H1 (cell line): Measurements from ENCODE around the gene PRSS12. TPM values are rescaled to one million over a fixed set of nuclear protein-coding genes. Genes with fewer than 3 reads are reported as not detected.
"Not testable (repeated sequence)": the region's sequence is repeated elsewhere in the genome, so short reads cannot be mapped to it uniquely, and the experiment has no call there.

ENCODE experiments used
- CTCF ChIA-PET: fragments of 300-600 bp; sonication (Branson Sonifier 250); formaldehyde crosslinking; loops from one replicate; lab custom pipeline; 2021; ENCODE audit not compliant: partially characterized antibody; lab: Charles Lee
- POLR2A ChIA-PET: fragments of 300-600 bp; sonication (Branson Sonifier 250); formaldehyde crosslinking; loops from one replicate; lab custom pipeline; 2021; ENCODE audit warnings: inconsistent platforms; ENCODE audit not compliant: partially characterized antibody; lab: Charles Lee
- DNase-seq, 2 experiments: peaks; one replicate each; pipeline versions ENCODE4 v3.0.0 to v3.0.0-alpha.2; 2010 to 2022; ENCODE audit warnings: low spot score in 2 of 2, low read depth in 1 of 2, mixed read lengths in 1 of 2
- FAIRE-seq: peaks from 2 replicates; lab custom pipeline; 2011; peaks lifted over from hg19 to GRCh38; lab: Jason Lieb, UNC
- H2AFZ ChIP-seq: 2 replicates; pipeline ENCODE4 v1.8.1; 2012; ENCODE audit warnings: low read length, inconsistent platforms
- H2AK5ac ChIP-seq: 2 replicates; pipeline ENCODE4 v1.6.1; 2013; ENCODE audit warnings: low read depth, low read length
- H2BK120ac ChIP-seq: replicated peaks from 2 replicates; pipeline ENCODE3; 2013; ENCODE audit warnings: low read depth, low read length, inconsistent platforms
- H2BK12ac ChIP-seq: 2 replicates; pipeline ENCODE4 v1.6.1; 2013; ENCODE audit warnings: low read depth, low read length
- H2BK15ac ChIP-seq: 2 replicates; pipeline ENCODE4 v1.6.1; 2013; ENCODE audit warnings: low read length
- H2BK20ac ChIP-seq: 2 replicates; pipeline ENCODE4 v1.6.1; 2013; ENCODE audit warnings: low read length
- H2BK5ac ChIP-seq: 2 replicates; pipeline ENCODE4 v1.6.1; 2013; ENCODE audit warnings: low read depth, low read length
- H3K14ac ChIP-seq: 2 replicates; pipeline ENCODE4 v1.6.1; 2013; ENCODE audit warnings: inconsistent platforms; ENCODE audit not compliant: insufficient read length
- H3K18ac ChIP-seq: 2 replicates; pipeline ENCODE4 v1.6.1; 2013; ENCODE audit warnings: low read length; ENCODE audit errors: extremely low read depth
- H3K23ac ChIP-seq: 2 replicates; pipeline ENCODE4 v1.6.1; 2013; ENCODE audit warnings: inconsistent platforms; ENCODE audit not compliant: insufficient read length
- H3K23me2 ChIP-seq: 2 replicates; pipeline ENCODE4 v1.6.1; 2013; ENCODE audit warnings: low read depth, low read length
- H3K27ac ChIP-seq: 2 replicates; pipeline ENCODE4 v1.6.1; 2011; ENCODE audit warnings: low read depth, low read length, inconsistent platforms
- H3K27me3 ChIP-seq, 4 experiments: replicated peaks in 1 of 4; 1 replicate in 1 of 4; 2 replicates in 3 of 4; pipeline versions ENCODE4 v1.6.1 to v1.8.1; 2011 to 2013; ENCODE audit warnings: low read length in 3 of 4, mild to moderate bottlenecking in 3 of 4, inconsistent platforms in 2 of 4, mixed read lengths in 2 of 4, moderate library complexity in 1 of 4; ENCODE audit not compliant: control insufficient read depth in 3 of 4, insufficient read depth in 3 of 4; ENCODE audit errors: extremely low read depth in 1 of 4
- H3K36me3 ChIP-seq, 4 experiments: 2 replicates each; pipeline versions ENCODE4 v1.6.1 to v1.8.1; 2011 to 2013; ENCODE audit warnings: mild to moderate bottlenecking in 4 of 4, low read length in 3 of 4, moderate library complexity in 2 of 4, control low read depth in 1 of 4, inconsistent platforms in 1 of 4; ENCODE audit not compliant: insufficient read depth in 4 of 4, control insufficient read depth in 2 of 4
- H3K4ac ChIP-seq: replicated peaks from 2 replicates; pipeline ENCODE3; 2013; ENCODE audit warnings: low read length, low read depth, mixed read lengths, inconsistent platforms; ENCODE audit not compliant: insufficient read length
- H3K4me1 ChIP-seq, 4 experiments: replicated peaks in 1 of 4; 1 replicate in 1 of 4; 2 replicates in 3 of 4; pipeline versions ENCODE4 v1.6.1 to v1.8.1; 2011 to 2013; ENCODE audit warnings: low read length in 3 of 4, inconsistent platforms in 2 of 4, mixed read lengths in 1 of 4; ENCODE audit not compliant: insufficient read depth in 4 of 4, control insufficient read depth in 3 of 4
- H3K4me2 ChIP-seq, 2 experiments: 2 replicates each; pipeline versions ENCODE4 v1.6.1 to v1.8.1; 2011 to 2013; ENCODE audit warnings: low read depth in 2 of 2, low read length in 2 of 2, control low read depth in 1 of 2, inconsistent platforms in 1 of 2, mild to moderate bottlenecking in 1 of 2; ENCODE audit not compliant: insufficient read depth in 1 of 2
- H3K4me3 ChIP-seq, 4 experiments: fragments of 200-600, 300-600 bp in 1 of 4; sonication (generic), shearing (Covaris generic), sonication (Bioruptor Twin) in 1 of 4; 2 replicates each; pipeline versions ENCODE4 v1.5.1 to v1.8.1; 2011 to 2016; ENCODE audit warnings: low read length in 4 of 4, low read depth in 3 of 4, control low read depth in 2 of 4, inconsistent platforms in 2 of 4, mild to moderate bottlenecking in 2 of 4, mixed read lengths in 1 of 4, moderate library complexity in 1 of 4; ENCODE audit not compliant: insufficient read depth in 2 of 4; ENCODE audit errors: extremely low read depth in 1 of 4
- H3K56ac ChIP-seq: replicated peaks from 2 replicates; pipeline ENCODE3; 2013; ENCODE audit warnings: low read depth, mild to moderate bottlenecking, mixed read lengths, low read length, inconsistent platforms; ENCODE audit not compliant: insufficient read length
- H3K79me1 ChIP-seq: 2 replicates; pipeline ENCODE4 v1.6.1; 2013; ENCODE audit warnings: low read depth, low read length, control low read depth
- H3K79me2 ChIP-seq, 2 experiments: 2 replicates each; pipeline versions ENCODE4 v1.6.1 to v1.8.1; 2012 to 2013; ENCODE audit warnings: low read length in 2 of 2, mild to moderate bottlenecking in 2 of 2, inconsistent platforms in 1 of 2; ENCODE audit not compliant: insufficient read depth in 2 of 2, control insufficient read depth in 1 of 2
- H3K9ac ChIP-seq, 4 experiments: replicated peaks in 1 of 4; 1 replicate in 1 of 4; 2 replicates in 3 of 4; pipeline versions ENCODE4 v1.6.1 to v1.8.1; 2011 to 2013; ENCODE audit warnings: low read depth in 3 of 4, low read length in 3 of 4, control low read depth in 2 of 4, mild to moderate bottlenecking in 2 of 4, moderate library complexity in 2 of 4, inconsistent platforms in 1 of 4; ENCODE audit errors: extremely low read depth in 1 of 4
- H3K9me3 ChIP-seq, 2 experiments: 2 replicates each; pipeline versions ENCODE4 v1.6.1 to v1.8.1; 2012 to 2013; ENCODE audit warnings: mild to moderate bottlenecking in 2 of 2, moderate library complexity in 2 of 2, control low read depth in 1 of 2, inconsistent platforms in 1 of 2, low read depth in 1 of 2, low read length in 1 of 2, mixed read lengths in 1 of 2; ENCODE audit not compliant: insufficient read depth in 2 of 2
- H4K20me1 ChIP-seq, 2 experiments: replicated peaks in 1 of 2; 2 replicates each; pipeline versions ENCODE3 to v1.8.1; 2011 to 2013; ENCODE audit warnings: inconsistent platforms in 2 of 2, low read length in 2 of 2, mild to moderate bottlenecking in 1 of 2; ENCODE audit not compliant: insufficient read depth in 2 of 2, control insufficient read depth in 1 of 2
- H4K5ac ChIP-seq: 2 replicates; pipeline ENCODE4 v1.6.1; 2013; ENCODE audit warnings: low read length, low read depth, mixed read lengths, inconsistent platforms; ENCODE audit not compliant: insufficient read length
- H4K8ac ChIP-seq: 2 replicates; pipeline ENCODE4 v1.8.0; 2013; ENCODE audit warnings: mild to moderate bottlenecking, moderate library complexity, low read length, inconsistent platforms; ENCODE audit not compliant: insufficient read depth; ENCODE audit errors: extremely low read depth
- H4K91ac ChIP-seq: replicated peaks from 2 replicates; pipeline ENCODE3; 2013; ENCODE audit warnings: low read length, mixed read lengths, inconsistent platforms; ENCODE audit not compliant: insufficient read length
- CBX5 ChIP-seq: fragments of 300-800, 300-1000 bp; sonication (generic); IDR thresholded peaks from 2 replicates; pipeline ENCODE4 v1.7.1; 2016; ENCODE audit warnings: antibody characterized with exemption, low read length, low read depth
- EZH2 ChIP-seq: fragments of 200-600 bp; sonication (generic); IDR thresholded peaks from 2 replicates; pipeline ENCODE4 v1.7.1; 2012; ENCODE audit warnings: low read depth, mild to moderate bottlenecking, moderate library complexity, low read length, inconsistent platforms; ENCODE audit not compliant: severe bottlenecking
- HDAC6 ChIP-seq: IDR thresholded peaks from one replicate; pipeline ENCODE4 v1.7.1; 2012; ENCODE audit warnings: low read depth, mild to moderate bottlenecking, inconsistent platforms, low read length, moderate library complexity
- KDM5A ChIP-seq: fragments of 200-600 bp; IDR thresholded peaks from 2 replicates; pipeline ENCODE4 v1.7.1; 2012; ENCODE audit warnings: mild to moderate bottlenecking, low read length, inconsistent platforms, mixed read lengths
- NANOG ChIP-seq: IDR thresholded peaks from 2 replicates; pipeline ENCODE4 v1.6.1; 2011; ENCODE audit warnings: low read length, low read depth, mild to moderate bottlenecking, inconsistent platforms; ENCODE audit not compliant: insufficient read depth, poor library complexity, severe bottlenecking
- PHF8 ChIP-seq: fragments of 200-600 bp; sonication (generic); conservative IDR thresholded peaks from 2 replicates; pipeline ENCODE4 v1.7.1; 2012; ENCODE audit warnings: low read depth, mild to moderate bottlenecking, inconsistent platforms, low read length, moderate library complexity
- SIX5 ChIP-seq: IDR thresholded peaks from 2 replicates; pipeline ENCODE4 v1.6.1; 2011; ENCODE audit warnings: mild to moderate bottlenecking, low read depth, low read length
- TEAD4 ChIP-seq: IDR thresholded peaks from 2 replicates; pipeline ENCODE4 v1.6.1; 2012; ENCODE audit warnings: low read depth, low read length, inconsistent platforms, mixed read lengths
- WGBS, 2 experiments: shearing (Covaris generic) in 1 of 2; methylation state at CpG; one replicate each; pipeline versions ENCODE4 v1.1.6 to v1.1.7; 2013 to 2015; ENCODE audit warnings: low lambda C conversion rate in 2 of 2, mixed read lengths in 2 of 2, inconsistent platforms in 1 of 2, low coverage in 1 of 2, missing lambda C conversion rate in 1 of 2; ENCODE audit not compliant: insufficient replicate concordance in 2 of 2, insufficient coverage in 1 of 2, insufficient read length in 1 of 2; ENCODE audit errors: extremely low coverage in 1 of 2, missing lambda C conversion rate in 1 of 2; 5-methylcytosine and 5-hydroxymethylcytosine counted together
- polyA plus RNA-seq, 7 experiments: library from polyadenylated mRNA; depleted of rRNA in 3 of 7; stranded (reverse) in 5 of 7; unstranded in 2 of 7; fragments of >200 nt in 5 of 7; fragments of 200-250 nt in 2 of 7; gene quantifications; 1 replicate in 5 of 7; 2 replicates in 1 of 7; 4 replicates in 1 of 7; pipeline versions ENCODE4 v1.2.1 to v1.2.3, GENCODE V29; 2011 to 2013; ENCODE audit warnings: missing spikeins in 2 of 7, mixed read lengths in 2 of 7
- total RNA-seq: library from RNA; stranded (reverse); fragmentation: NEBNext Ultra II Directional; extraction: Animal tissue kit (Norgen Biotek cat#: 25700); gene quantifications from 2 replicates; pipeline ENCODE4 v1.2.1, GENCODE V29; 2021

Gene PRSS12
- total and polyA plus RNA-seq, 2 of the 8 experiments (the other 6 are each of a cell fraction or from before 2014, with no cell fraction given): 2.6 to 9.3 TPM

GRCh38 chr4:118268780-118269179 lies 84.0 kb downstream of the PRSS12 start (continued):
- TF ChIP-seq EZH2 (no peak), CBX5 (no peak), NANOG (no peak), SIX5 (no peak), HDAC6 (no peak), KDM5A (no peak), PHF8 (no peak), TEAD4 (no peak)

GRCh38 chr4:118266145-118266496 lies 86.7 kb downstream of the PRSS12 start:
- WGBS, 2 experiments: 91% methylated on average over 4 of the region's 4 CpGs; no CpG with 5 or more reads in 1 of the 2 experiments
- not testable (repeated sequence) for DNase-seq, H4K91ac ChIP-seq, H4K5ac ChIP-seq, H3K27me3 ChIP-seq, H3K14ac ChIP-seq, H2AK5ac ChIP-seq, H4K20me1 ChIP-seq, H3K23ac ChIP-seq, H4K8ac ChIP-seq, H3K9me3 ChIP-seq, H3K79me2 ChIP-seq, H3K4me1 ChIP-seq, H2BK5ac ChIP-seq, H2BK15ac ChIP-seq, H2AFZ ChIP-seq, H3K79me1 ChIP-seq, H3K9ac ChIP-seq, H2BK20ac ChIP-seq, FAIRE-seq, H3K18ac ChIP-seq, H2BK120ac ChIP-seq, H3K36me3 ChIP-seq, H3K56ac ChIP-seq, H3K4me3 ChIP-seq, H3K27ac ChIP-seq, H2BK12ac ChIP-seq, H3K23me2 ChIP-seq, H3K4ac ChIP-seq
- H3K4me2 ChIP-seq: 0 out of 4 replicates have a peak overlapping the region, but pooled peaks of 1 of the 2 experiments have one; percentile 51
- ChIA-PET POLR2A (interaction anchor here (0.6 to 1.5 kb wide), 4 partner anchors 12 to 434 kb away, joined by 3 to 6 read pairs (median 4); no protein-coding TSS in a partner anchor), CTCF (interaction anchor here (0.7 to 1.4 kb wide), 4 partner anchors 8 to 1132 kb away, joined by 3 read pairs; no protein-coding TSS in a partner anchor)
